Prostate gland (tissue), 2 donors: ENCODE data around the gene SNCB. TPM values are rescaled to one million over a fixed set of nuclear protein-coding genes. Genes with fewer than 3 reads are reported as not detected.

Source experiments
- DNase-seq: peaks from one replicate; pipeline ENCODE4 v3.0.0-alpha.2; 2019; ENCODE audit warnings: low spot score
- H3K27ac ChIP-seq, 2 donors: fragments of 200-600 bp; sonication (generic); 2 replicates each; pipeline ENCODE4 v1.5.1; 2017 to 2019
- H3K27me3 ChIP-seq: fragments of 200-600 bp; sonication (generic); replicated peaks from 2 replicates; pipeline ENCODE4 v1.5.1; 2019; ENCODE audit not compliant: insufficient read depth
- H3K36me3 ChIP-seq, 2 donors: fragments of 200-600 bp; sonication (generic); 1 replicate in 1 of 2; 2 replicates in 1 of 2; pipeline versions ENCODE4 v1.5.1 to v1.8.1; 2017 to 2019
- H3K4me1 ChIP-seq: fragments of 200-600 bp; sonication (generic); replicated peaks from 2 replicates; pipeline ENCODE4 v1.5.1; 2019
- H3K4me3 ChIP-seq, 2 donors: fragments of 200-600 bp; sonication (generic); 2 replicates each; pipeline ENCODE4 v1.5.1; 2017 to 2019
- H3K9me3 ChIP-seq: fragments of 200-600 bp; sonication (generic); 2 replicates; pipeline ENCODE4 v1.5.1; 2017
- CTCF ChIP-seq, 4 experiments: fragments of 200-600 bp in 2 of 4; fragments of 450-650 bp in 2 of 4; sonication (generic) in 2 of 4; IDR thresholded peaks; 1 replicate in 3 of 4; 2 replicates in 1 of 4; pipeline ENCODE4 v1.5.1; 2016 to 2019; ENCODE audit warnings: antibody characterized with exemption in 4 of 4, mild to moderate bottlenecking in 2 of 4, moderate library complexity in 2 of 4
- POLR2A ChIP-seq: fragments of 450-650 bp; IDR thresholded peaks from one replicate; pipeline ENCODE4 v1.6.1; 2016; ENCODE audit warnings: antibody characterized with exemption, mild to moderate bottlenecking
- POLR2AphosphoS5 ChIP-seq: sonication (generic); formaldehyde crosslinking; IDR thresholded peaks from one replicate; pipeline ENCODE4 v1.6.1; 2017; ENCODE audit warnings: antibody characterized with exemption
- WGBS: methylation state at CpG from one replicate; pipeline ENCODE4 v1.1.5; 2018; 5-methylcytosine and 5-hydroxymethylcytosine counted together
- intact Hi-C: fragments of 100-400 bp; cut with DNase I; formaldehyde crosslinking; loops from one replicate; pipeline ENCODE4 v1.14.2; 2022
- total RNA-seq, 2 donors: library from RNA; depleted of rRNA; stranded (reverse); fragments of >200 nt; gene quantifications; one replicate each; pipeline ENCODE4 v1.1.0, GENCODE V29; 2016

Gene SNCB
- total RNA-seq, 2 donors from 2014 or later = not detected

GRCh38 chr5:176638437-176638836 lies 8.1 kb upstream of the SNCB start:
- H3K9me3 ChIP-seq = no peaks in the 10 kb centered on the region
- H3K4me1 ChIP-seq = no peaks in the 10 kb centered on the region
- H3K27me3 ChIP-seq = no peaks in the 10 kb centered on the region
- no peak overlapping the region for H3K27ac ChIP-seq
- TF ChIP-seq POLR2AphosphoS5 (no peak), CTCF (IDR thresholded peaks at IDR 0.05) (no peak), POLR2A (no peak)
- intact Hi-C loops = no loop called here
- WGBS = 95% methylated on average over 3 of the region's 3 CpGs
- no peaks in the 10 kb centered on the region for H3K36me3 ChIP-seq
- DNase-seq = no peak
- no peak overlapping the region for H3K4me3 ChIP-seq

GRCh38 chr5:176637556-176637955 lies 7.2 kb upstream of the SNCB start:
- Histone ChIP-seq H3K36me3 (no peaks in the 10 kb centered on the region), H3K9me3 (no peaks in the 10 kb centered on the region), H3K27me3 (peaks cover 5% of the 10 kb centered on the region), H3K27ac (no peak overlapping the region), H3K4me1 (no peaks in the 10 kb centered on the region), H3K4me3 (no peak overlapping the region)
- intact Hi-C loops = no loop called here
- 51% methylated on average over 4 of the region's 4 CpGs for WGBS
- DNase-seq = no peak
- TF ChIP-seq CTCF (IDR thresholded peaks at IDR 0.05) = no peak
- no peak for TF ChIP-seq POLR2A
- no peak for TF ChIP-seq POLR2AphosphoS5

- peaks cover 5% of the 10 kb centered on the region for H3K27me3 ChIP-seq
- no peak overlapping the region for H3K4me3 ChIP-seq
- WGBS = 48% methylated on average over 9 of the region's 9 CpGs
- DNase-seq = no peak
- intact Hi-C loops = no loop called here
- no peaks in the 10 kb centered on the region for H3K36me3 ChIP-seq
- no peaks in the 10 kb centered on the region for H3K4me1 ChIP-seq
- no peak overlapping the region for H3K27ac ChIP-seq
- TF ChIP-seq CTCF (IDR thresholded peaks at IDR 0.05) (no peak), POLR2AphosphoS5 (no peak), POLR2A (no peak)
- H3K9me3 ChIP-seq = no peaks in the 10 kb centered on the region
These were observed 6.1 kb upstream of the SNCB start for GRCh38 chr5:176636426-176636825.

GRCh38 chr5:176633598-176633997 lies 3.3 kb upstream of the SNCB start:
- H3K27me3 ChIP-seq = peaks cover 12% of the 10 kb centered on the region
- intact Hi-C loops = no loop called here
- 16% methylated on average over 6 of the region's 6 CpGs for WGBS

More at GRCh38 chr5:176633598-176633997, 3.3 kb upstream of the SNCB start:
- no peak for TF ChIP-seq CTCF (IDR thresholded peaks at IDR 0.05)
- TF ChIP-seq POLR2AphosphoS5 = no peak
- no peak for TF ChIP-seq POLR2A
- no peaks in the 10 kb centered on the region for H3K4me1 ChIP-seq
- H3K9me3 ChIP-seq = no peaks in the 10 kb centered on the region
- no peaks in the 10 kb centered on the region for H3K36me3 ChIP-seq
- no peak overlapping the region for H3K27ac ChIP-seq
- DNase-seq = no peak
- H3K4me3 ChIP-seq = no peak overlapping the region
